ENCODE results near the gene SPINK4. TPM values are rescaled to one million over a fixed set of nuclear protein-coding genes. Genes with fewer than 3 reads are reported as not detected.
A peak's percentile ranks its signal among the peaks of the same experiment; 100 is the strongest.

The SPINK4 gene
- polyA plus RNA-seq, 1 donor (not counting 4 experiments of a cell fraction or from before 2014, with no cell fraction given) = not detected

DNA sequence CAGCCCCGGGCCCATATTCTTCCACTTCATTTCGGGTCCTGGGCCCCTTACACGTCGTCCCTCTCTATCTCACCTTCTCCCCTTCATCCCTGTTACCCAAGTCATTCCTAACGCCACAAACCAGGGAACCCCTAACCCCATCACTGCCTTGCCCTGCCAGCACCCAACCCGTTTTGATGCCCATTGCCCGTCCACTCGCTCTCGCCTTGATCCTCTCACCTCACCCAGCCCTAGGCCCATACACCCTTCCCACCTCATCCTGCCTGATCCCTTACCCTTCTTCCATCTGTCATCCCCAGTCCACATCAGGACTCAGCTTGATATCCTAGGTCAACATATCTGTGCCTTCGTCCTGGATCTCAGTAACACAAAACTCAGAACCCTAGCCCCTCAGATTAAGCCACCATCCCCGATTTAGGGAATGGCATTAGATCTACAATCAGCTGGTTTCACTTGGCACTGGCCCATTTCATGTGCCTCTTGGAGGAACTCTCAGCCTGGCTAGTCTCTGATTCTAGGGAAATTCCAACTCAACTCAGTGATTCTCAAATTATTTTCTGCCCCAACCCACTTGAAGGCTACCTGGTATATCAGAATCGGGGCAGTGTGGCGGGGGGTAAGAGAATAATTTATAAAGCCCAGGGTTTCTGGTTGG is 25.4 kb downstream of the SPINK4 start:
- peaks cover 8 to 12% of the 10 kb centered on the region in 2 experiments for H3K36me3 ChIP-seq (ENCODE audit: control insufficient read depth in 2 of 2, extremely low read depth in 1 of 2, insufficient read depth in 2 of 2, low read length in 2 of 2)
- no peak for DNase-seq (ENCODE audit: low read depth, low spot score)
- no peaks in the 10 kb centered on the region for H3K9me1 ChIP-seq (ENCODE audit: control insufficient read depth, extremely low read depth, insufficient read depth, low read length)
- H3K4me3 ChIP-seq (ENCODE audit: control insufficient read depth in 2 of 3, extremely low read depth in 1 of 3, insufficient read depth in 2 of 3, low read depth in 1 of 3, low read length in 3 of 3) = peak overlapping the region; percentile 70 to 98 (median 93)
- H4K20me1 ChIP-seq (ENCODE audit: control insufficient read depth, extremely low read depth, insufficient read depth, low read length) = no peaks in the 10 kb centered on the region
- H3K4me1 ChIP-seq (ENCODE audit: control insufficient read depth, extremely low read depth, insufficient read depth, low read length) = peaks cover 18% of the 10 kb centered on the region
- H3K79me2 ChIP-seq (ENCODE audit: control insufficient read depth, insufficient read depth, low read length) = peaks cover 42% of the 10 kb centered on the region
- dilution Hi-C loops (cut with MboI; ENCODE audit: extremely low pct_ligation_motif_present, low sequenced_read_pairs) = no loop called here
- TF ChIP-seq, protein P1, sequence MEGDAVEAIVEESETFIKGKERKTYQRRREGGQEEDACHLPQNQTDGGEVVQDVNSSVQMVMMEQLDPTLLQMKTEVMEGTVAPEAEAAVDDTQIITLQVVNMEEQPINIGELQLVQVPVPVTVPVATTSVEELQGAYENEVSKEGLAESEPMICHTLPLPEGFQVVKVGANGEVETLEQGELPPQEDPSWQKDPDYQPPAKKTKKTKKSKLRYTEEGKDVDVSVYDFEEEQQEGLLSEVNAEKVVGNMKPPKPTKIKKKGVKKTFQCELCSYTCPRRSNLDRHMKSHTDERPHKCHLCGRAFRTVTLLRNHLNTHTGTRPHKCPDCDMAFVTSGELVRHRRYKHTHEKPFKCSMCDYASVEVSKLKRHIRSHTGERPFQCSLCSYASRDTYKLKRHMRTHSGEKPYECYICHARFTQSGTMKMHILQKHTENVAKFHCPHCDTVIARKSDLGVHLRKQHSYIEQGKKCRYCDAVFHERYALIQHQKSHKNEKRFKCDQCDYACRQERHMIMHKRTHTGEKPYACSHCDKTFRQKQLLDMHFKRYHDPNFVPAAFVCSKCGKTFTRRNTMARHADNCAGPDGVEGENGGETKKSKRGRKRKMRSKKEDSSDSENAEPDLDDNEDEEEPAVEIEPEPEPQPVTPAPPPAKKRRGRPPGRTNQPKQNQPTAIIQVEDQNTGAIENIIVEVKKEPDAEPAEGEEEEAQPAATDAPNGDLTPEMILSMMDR (optimal IDR thresholded peaks at IDR 0.05 in 1 of 3, IDR thresholded peaks at IDR 0.05 in 1 of 3, conservative IDR thresholded peaks at IDR 0.05 in 1 of 3; ENCODE audit: extremely low read depth in 1 of 3, insufficient read depth in 2 of 3, low read length in 3 of 3) = no peak
- TF ChIP-seq EZH2 (IDR thresholded peaks at IDR 0.05; ENCODE audit: low read length) = no peak
- no peak for FAIRE-seq
- peak overlapping the region; percentile 72 for H3K4me2 ChIP-seq (ENCODE audit: control insufficient read depth, extremely low read depth, insufficient read depth, low read depth, low read length)
- peak overlapping the region; percentile 54 for H2AFZ ChIP-seq (ENCODE audit: control insufficient read depth, low read length)
- no peaks in the 10 kb centered on the region for H3K27me3 ChIP-seq (ENCODE audit: control insufficient read depth, extremely low read depth, insufficient read depth, low read length)
- H3K27ac ChIP-seq (ENCODE audit: control insufficient read depth, insufficient read depth, low read length) = peak overlapping the region; percentile 89
- peak overlapping the region; percentile 97 for H3K9ac ChIP-seq (ENCODE audit: control insufficient read depth, extremely low read depth, insufficient read depth, low read length)
- no peaks in the 10 kb centered on the region for H3K9me3 ChIP-seq (ENCODE audit: control insufficient read depth, low read depth, low read length)

DNA sequence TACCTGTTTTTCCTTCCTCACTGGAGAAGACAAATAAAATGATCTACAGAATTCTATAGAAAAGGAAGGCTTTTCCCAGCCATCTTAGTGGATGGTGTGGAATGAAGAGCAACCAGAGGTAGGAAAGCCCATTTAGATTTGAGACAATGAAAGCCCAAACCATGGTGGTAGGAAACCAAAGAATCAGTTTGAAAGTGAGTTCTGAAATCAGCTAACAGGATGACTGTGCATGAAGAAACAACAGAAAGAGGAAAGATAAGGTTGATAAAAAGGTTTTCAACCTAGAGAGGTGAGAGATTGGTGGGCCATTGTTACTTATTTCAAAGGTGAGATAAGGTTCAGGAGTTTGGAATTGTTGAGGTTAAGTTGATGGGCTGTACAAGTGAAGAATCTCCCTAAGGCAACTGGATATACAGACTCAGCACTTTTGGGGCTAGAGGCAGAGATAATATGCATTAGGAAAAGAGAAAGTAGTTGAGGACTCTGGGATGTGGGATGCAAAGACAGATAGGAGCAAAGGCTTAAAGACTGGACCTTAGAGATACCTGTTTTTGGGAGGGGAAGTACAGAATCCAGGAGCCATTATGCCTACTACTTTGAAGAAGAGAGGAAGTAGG is 27.3 kb downstream of the SPINK4 start:
- Histone ChIP-seq H3K9ac (ENCODE audit: control insufficient read depth, extremely low read depth, insufficient read depth, low read length) (no peak overlapping the region), H4K20me1 (ENCODE audit: control insufficient read depth, extremely low read depth, insufficient read depth, low read length) (no peaks in the 10 kb centered on the region), H3K9me3 (ENCODE audit: control insufficient read depth, low read depth, low read length) (no peaks in the 10 kb centered on the region), H3K27ac (ENCODE audit: control insufficient read depth, insufficient read depth, low read length) (no peak overlapping the region), H3K4me1 (ENCODE audit: control insufficient read depth, extremely low read depth, insufficient read depth, low read length) (peaks cover 18% of the 10 kb centered on the region), H3K9me1 (ENCODE audit: control insufficient read depth, extremely low read depth, insufficient read depth, low read length) (no peaks in the 10 kb centered on the region), H3K36me3 (ENCODE audit: control insufficient read depth in 2 of 2, extremely low read depth in 1 of 2, insufficient read depth in 2 of 2, low read length in 2 of 2) (peaks cover 15 to 16% of the 10 kb centered on the region in 2 experiments), H2AFZ (ENCODE audit: control insufficient read depth, low read length) (no peak overlapping the region), H3K4me3 (ENCODE audit: control insufficient read depth in 2 of 3, extremely low read depth in 1 of 3, insufficient read depth in 2 of 3, low read depth in 1 of 3, low read length in 3 of 3) (no peak overlapping the region), H3K79me2 (ENCODE audit: control insufficient read depth, insufficient read depth, low read length) (peaks cover 37% of the 10 kb centered on the region), H3K4me2 (ENCODE audit: control insufficient read depth, extremely low read depth, insufficient read depth, low read depth, low read length) (no peak overlapping the region), H3K27me3 (ENCODE audit: control insufficient read depth, extremely low read depth, insufficient read depth, low read length) (no peaks in the 10 kb centered on the region)
- FAIRE-seq (no peak), DNase-seq (ENCODE audit: low read depth, low spot score) (no peak)
- dilution Hi-C loops (cut with MboI; ENCODE audit: extremely low pct_ligation_motif_present, low sequenced_read_pairs) = no loop called here
- TF ChIP-seq, protein P1 (optimal IDR thresholded peaks at IDR 0.05 in 1 of 3, IDR thresholded peaks at IDR 0.05 in 1 of 3, conservative IDR thresholded peaks at IDR 0.05 in 1 of 3; ENCODE audit: extremely low read depth in 1 of 3, insufficient read depth in 2 of 3, low read length in 3 of 3) = no peak
- no peak for TF ChIP-seq EZH2 (IDR thresholded peaks at IDR 0.05; ENCODE audit: low read length)
